HG02870 (cell line): Measurements from ENCODE around the gene SMG1.
"Not testable (repeated sequence)": the region's sequence is repeated elsewhere in the genome, so short reads cannot be mapped to it uniquely, and the experiment has no call there.

Experiments
- ATAC-seq: cut with Tn5 transposase; IDR thresholded peaks from one replicate; pipeline ENCODE4 v1.9.1; 2021; ENCODE audit warnings: mild to moderate bottlenecking, moderate library complexity; ENCODE audit not compliant: unreplicated experiment

Gene SMG1

DNA sequence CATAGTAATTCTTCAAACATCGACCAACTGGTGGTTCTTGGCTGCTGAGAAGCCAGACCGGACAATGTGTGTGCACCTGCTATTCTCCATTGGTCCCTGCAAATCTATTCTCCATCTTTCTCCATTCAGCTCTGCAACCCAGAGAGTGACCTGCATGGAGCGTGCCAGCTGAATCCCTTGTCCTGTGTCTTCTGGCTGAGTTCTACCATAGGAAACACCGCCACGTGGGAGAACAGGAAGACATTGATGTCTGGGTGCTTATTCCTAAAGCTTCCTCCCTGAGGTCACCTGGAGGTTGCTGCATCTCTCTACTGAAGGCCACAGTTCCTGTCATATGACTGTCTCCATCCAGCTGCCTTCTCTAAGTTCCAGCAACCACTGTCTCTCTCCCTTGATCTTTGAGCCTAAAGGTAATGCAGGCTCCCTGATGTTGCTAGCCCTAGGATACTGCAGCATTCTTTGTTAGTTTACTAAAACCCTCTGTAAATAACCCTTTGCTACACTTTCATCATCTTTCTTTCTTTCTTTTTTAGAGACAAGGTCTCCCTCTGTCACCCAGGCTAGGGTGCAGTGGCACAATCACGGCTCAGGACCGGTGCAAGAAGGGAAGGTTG lies 10.6 kb upstream of the SMG1 start:
- no peak for ATAC-seq

GRCh38 chr16:18933501-18933900 lies 7.3 kb upstream of the SMG1 start:
- ATAC-seq: no peak

DNA sequence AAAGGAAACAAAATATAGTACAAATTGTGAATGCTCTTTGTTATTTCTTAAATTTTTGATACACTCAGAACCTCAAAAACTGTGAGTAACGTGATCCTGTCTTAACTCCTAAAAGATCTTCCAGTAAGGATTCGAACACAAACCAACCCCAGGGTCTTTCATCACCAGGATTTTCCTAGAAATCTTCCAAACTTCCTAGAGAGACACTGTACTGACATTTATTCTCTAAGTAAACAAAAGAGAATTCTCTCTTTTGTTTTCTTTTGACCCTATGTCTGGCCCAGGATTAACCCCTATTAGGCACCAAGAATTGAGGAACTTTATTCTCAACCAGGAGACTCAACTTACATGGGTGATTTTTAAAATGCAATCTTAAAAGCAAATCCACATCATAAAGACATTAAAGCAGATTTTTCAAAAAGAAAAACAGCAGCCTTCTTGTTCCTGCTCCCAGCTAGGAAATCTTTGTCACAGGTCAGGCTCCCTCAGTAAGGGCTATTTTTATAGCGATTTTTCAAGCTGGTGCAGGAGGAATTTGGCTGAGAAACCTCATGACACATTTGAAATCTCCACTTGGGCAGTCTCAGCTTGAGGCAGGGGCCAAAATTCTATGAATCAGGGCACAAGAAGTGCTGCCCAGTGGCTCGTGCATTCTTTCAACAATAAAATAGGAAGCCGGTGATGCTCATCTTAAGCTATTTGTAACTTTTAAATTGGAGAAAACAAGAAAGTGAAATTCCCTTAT lies 6.2 kb upstream of the SMG1 start:
- ATAC-seq: no peak

GRCh38 chr16:18931756-18932155 lies 5.5 kb upstream of the SMG1 start:
- ATAC-seq: no peak

DNA sequence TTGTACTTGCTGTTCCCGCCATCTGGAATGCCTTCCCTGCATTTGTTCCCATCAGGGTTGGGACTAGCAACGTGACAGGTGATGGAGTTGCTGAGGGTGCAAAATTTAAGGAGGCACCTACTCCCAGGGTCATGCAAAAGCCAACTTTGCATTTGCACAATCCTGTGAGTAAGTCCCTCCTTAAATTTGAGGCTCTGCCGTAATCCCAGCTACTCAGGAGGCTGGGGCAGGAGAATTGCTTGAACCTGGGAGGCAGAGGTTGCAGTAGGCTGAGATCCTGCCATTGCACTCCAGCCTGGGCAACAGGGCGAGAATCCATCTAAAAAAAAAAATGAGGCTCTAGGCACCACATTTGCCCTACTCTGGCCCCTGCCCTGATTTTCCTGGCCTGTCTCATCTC lies 3.9 kb upstream of the SMG1 start:
- ATAC-seq: not testable (repeated sequence)

DNA sequence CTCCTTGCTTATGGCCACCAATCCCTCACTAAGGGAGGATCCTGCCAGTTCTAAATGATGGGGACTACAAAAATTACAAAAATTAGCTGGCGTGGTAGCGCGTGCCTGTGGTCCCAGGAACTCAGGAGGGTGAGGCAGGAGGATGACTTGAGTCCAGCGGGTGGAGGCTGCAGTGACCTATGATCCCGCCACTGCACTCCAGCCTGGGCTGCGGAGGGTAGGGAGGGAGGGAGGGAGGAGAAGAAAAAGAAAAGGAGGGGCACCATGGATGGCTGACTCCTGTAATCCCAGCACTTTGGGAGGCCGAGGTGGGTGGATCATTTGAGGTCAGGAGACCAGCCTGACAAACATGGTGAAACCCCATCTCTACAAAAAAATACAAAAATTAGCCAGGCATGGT lies 1.9 kb upstream of the SMG1 start:
- not testable (repeated sequence) for ATAC-seq

- peak; percentile 37 for ATAC-seq
These were observed 808 bp downstream of the SMG1 start for GRCh38 chr16:18925215-18925985.

DNA sequence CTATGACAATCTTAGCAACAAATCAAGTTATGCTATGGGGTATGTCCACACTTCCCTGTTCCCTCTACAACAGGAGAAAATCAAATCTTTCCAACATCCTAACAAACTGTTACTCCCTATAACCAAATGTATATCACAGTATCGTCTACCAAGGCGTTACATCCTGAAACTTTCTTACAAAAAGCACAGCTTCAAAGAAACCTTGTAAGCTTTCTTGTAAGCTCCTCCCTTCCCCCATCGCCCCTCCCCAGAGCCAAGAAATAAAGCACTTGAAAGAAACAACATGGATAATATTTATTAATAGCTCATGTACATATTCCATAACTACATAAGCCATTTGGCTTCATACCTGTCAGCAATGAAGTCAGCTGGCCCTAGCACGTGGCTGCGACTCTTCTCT lies 2.3 kb downstream of the SMG1 start:
- ATAC-seq: not testable (repeated sequence)

GRCh38 chr16:18923124-18923523 lies 3.1 kb downstream of the SMG1 start:
- ATAC-seq: not testable (repeated sequence)

- not testable (repeated sequence) for ATAC-seq
These were observed 16.6 kb downstream of the SMG1 start for GRCh38 chr16:18909585-18909984.

- ATAC-seq: not testable (repeated sequence)
These were observed 17.5 kb downstream of the SMG1 start for GRCh38 chr16:18908716-18909115.

- ATAC-seq: not testable (repeated sequence)
These were observed 23.4 kb downstream of the SMG1 start for GRCh38 chr16:18902778-18903177.

- not testable (repeated sequence) for ATAC-seq
These were observed 24.2 kb downstream of the SMG1 start for GRCh38 chr16:18902044-18902443.

GRCh38 chr16:18901194-18901593 lies 25.0 kb downstream of the SMG1 start:
- ATAC-seq: not testable (repeated sequence)

- not testable (repeated sequence) for ATAC-seq
These were observed 41.8 kb downstream of the SMG1 start for GRCh38 chr16:18884456-18884855.

DNA sequence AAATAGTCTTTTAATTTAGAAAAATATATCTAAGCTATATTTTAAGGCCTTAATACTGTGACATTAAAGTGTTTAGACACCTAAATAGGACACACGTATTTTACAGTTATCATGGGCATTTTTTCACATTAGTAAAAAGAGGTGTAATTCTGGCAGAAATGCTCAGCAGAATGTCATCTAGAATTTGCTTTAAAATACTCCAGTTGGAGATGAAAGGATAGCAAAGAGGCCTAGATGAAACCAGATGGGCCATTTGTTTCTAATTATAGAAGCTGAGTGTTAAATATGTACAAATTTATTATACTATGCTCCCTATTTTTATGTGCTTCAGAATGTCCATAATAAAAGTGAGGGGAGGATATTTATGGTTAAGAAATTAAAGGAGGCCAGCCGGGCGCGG lies 48.5 kb downstream of the SMG1 start:
- not testable (repeated sequence) for ATAC-seq

GRCh38 chr16:18877259-18877658 lies 48.9 kb downstream of the SMG1 start:
- ATAC-seq: not testable (repeated sequence)

GRCh38 chr16:18876301-18876700 lies 49.9 kb downstream of the SMG1 start:
- ATAC-seq: not testable (repeated sequence)

GRCh38 chr16:18869043-18869771 lies 57.0 kb downstream of the SMG1 start:
- ATAC-seq: not testable (repeated sequence)

DNA sequence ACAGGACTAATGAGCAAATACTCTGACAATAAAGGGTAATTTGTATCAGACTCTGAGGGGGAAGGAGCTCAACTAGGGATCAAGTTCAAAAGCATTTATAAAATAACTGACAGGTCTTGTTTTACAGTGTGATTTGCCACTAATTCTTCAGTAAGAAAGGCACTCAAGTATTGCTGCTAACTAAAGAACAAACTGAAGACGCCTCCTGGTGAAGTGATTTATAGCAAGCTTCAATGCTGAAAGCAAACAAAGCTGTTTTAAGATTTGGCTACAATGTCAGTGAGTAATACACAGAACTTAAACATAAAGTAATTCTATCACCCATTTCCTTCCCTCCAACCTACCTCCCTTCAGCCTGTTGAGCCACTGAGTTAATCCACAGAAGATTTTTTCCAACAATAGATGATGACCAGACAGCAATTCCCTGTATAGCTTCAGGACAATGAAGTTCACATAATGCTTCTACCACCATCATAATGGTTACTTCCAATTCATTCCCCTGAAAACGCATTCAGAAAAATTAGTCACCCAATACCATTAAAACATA lies 59.9 kb downstream of the SMG1 start:
- not testable (repeated sequence) for ATAC-seq

DNA sequence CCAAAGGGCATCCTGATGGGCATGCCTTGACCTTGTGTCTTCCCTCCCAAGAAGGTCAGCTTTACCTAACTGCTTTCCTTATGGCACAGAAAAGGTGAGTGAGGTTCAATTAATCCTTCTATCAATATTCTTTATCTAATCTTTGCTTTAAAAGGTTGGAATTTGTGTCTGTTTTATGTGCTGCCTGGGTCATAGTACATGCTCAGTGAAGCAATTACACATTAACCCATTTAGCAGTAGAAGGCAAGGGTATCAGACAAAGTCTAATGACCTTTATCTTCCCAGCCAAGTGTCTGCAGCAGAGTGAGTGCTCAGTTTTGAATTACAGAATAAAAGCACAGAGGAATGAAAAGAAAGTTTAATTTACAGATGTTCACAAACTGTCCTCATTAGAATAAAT lies 63.3 kb downstream of the SMG1 start:
- ATAC-seq: not testable (repeated sequence)
